MG63 (cell line): Measurements from ENCODE around the gene CIT. TPM values are rescaled to one million over a fixed set of nuclear protein-coding genes. Genes with fewer than 3 reads are reported as not detected.

Source experiments
- DNase-seq: peaks from one replicate; pipeline ENCODE4 v3.0.0-alpha.2; 2020
- H3K27me3 ChIP-seq: fragments of 250-450 bp; sonication (Bioruptor Pico); 2 replicates; pipeline ENCODE4 v1.5.1; 2020; ENCODE audit warnings: mild to moderate bottlenecking, moderate library complexity
- H3K36me3 ChIP-seq: fragments of 250-450 bp; sonication (Bioruptor Pico); 2 replicates; pipeline ENCODE4 v1.5.1; 2020; ENCODE audit warnings: mild to moderate bottlenecking, moderate library complexity
- H3K4me3 ChIP-seq: fragments of 250-450 bp; sonication (Bioruptor Pico); 2 replicates; pipeline ENCODE4 v1.5.1; 2020; ENCODE audit warnings: mild to moderate bottlenecking, moderate library complexity
- H3K9me3 ChIP-seq: fragments of 250-450 bp; sonication (Bioruptor Pico); 2 replicates; pipeline ENCODE4 v1.5.1; 2020; ENCODE audit warnings: mild to moderate bottlenecking, moderate library complexity
- total RNA-seq: library from RNA; depleted of rRNA; stranded (reverse); fragments of >200 nt; shearing (Covaris generic); gene quantifications from 2 replicates; pipeline ENCODE4 v1.2.3, GENCODE V29; 2014; ENCODE audit warnings: low replicate concordance

Gene CIT
- total RNA-seq, 1 experiment from 2014 or later, result 5.6 TPM

DNA sequence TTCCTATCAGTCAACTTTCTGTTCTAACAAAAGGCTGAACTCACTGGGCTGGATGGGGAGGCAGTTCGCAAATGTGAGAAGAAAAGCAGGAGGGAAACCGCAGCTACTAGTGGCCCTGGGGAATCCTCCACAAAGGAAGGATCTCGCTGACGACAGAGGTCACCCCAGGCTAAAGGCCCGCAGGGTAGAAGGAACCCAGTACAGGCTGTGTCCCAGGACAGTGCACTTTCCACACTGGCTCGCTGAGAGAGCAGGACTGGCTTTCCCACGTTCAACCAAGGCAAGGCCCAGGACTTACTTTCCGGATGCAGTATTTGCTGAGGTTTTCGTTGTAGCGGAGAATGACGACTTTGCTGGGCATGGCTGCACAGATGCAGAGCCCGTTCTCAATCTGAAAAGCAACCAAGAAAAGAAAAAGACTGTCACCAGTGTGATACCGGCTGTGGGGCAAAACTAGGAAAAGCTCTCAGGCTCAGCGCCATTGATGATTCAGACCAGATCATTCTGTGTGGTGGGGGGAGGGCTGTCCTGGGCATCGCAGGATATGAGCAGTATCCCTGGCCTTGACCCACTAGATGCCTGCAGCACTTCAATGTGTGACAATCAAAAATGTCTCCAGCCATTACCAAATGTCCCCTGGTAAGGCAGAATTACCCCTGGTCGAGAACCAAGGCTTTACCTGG lies 172.9 kb downstream of the CIT start:
- peak; percentile 71 for DNase-seq

GRCh38 chr12:119700078-119700477 lies 177.0 kb downstream of the CIT start:
- Histone ChIP-seq H3K4me3 (no peak overlapping the region), H3K36me3 (peaks cover 33% of the 10 kb centered on the region), H3K27me3 (no peaks in the 10 kb centered on the region), H3K9me3 (no peaks in the 10 kb centered on the region)
- DNase-seq, result no peak

More for the DNA sequence above, 172.9 kb downstream of the CIT start:
- Histone ChIP-seq H3K27me3 (no peaks in the 10 kb centered on the region), H3K4me3 (no peak overlapping the region), H3K36me3 (peaks cover 31% of the 10 kb centered on the region), H3K9me3 (no peaks in the 10 kb centered on the region)

DNA sequence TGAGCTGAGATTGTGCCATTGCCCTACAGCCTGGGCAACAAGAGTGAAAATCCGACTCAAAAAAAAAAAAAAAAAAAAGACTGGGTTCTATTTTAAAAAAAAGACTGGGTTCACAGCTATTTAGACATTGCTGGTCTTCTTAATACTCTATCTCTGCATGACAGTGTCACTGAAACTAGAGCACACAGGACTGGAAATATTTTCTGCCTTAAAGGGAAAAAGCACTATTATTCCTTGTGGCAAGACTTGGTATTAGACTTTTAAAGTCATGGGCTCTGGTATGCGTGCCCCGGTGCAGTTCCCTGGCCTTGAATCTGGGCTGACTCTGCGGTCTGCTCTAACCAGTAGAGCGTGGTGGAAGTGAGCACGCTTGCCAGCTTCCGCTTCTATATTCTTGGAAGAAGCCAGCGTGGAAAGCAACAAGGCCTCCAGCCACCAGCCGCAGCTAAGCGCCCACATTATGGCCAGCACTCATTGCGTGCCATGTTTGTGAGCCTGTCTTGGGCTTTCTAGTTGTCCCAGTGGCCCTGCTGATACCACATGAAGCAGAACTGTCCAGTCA lies 177.8 kb downstream of the CIT start:
- Histone ChIP-seq H3K36me3 (peaks cover 33% of the 10 kb centered on the region), H3K27me3 (no peaks in the 10 kb centered on the region), H3K9me3 (no peaks in the 10 kb centered on the region), H3K4me3 (no peak overlapping the region)
- peak; percentile 91 for DNase-seq

DNA sequence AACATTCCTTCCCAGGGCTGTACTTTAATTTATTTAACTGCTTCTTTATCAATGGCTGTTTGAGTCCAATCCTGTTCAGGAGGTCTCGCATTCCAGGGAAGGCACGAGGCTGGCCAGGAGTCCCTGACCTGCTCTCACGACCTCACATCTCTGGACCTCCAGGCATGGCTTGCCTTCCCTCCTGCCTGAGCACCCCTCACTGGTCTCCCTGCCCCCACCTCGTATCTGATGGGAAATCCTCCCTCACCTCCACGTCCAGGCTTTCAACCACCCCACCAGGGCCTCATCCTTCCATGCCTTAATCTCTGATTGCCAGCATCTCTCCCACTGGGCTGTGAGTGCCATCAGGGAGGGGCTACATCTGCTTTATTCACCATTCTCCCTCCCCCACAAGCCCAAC lies 180.2 kb downstream of the CIT start:
- H3K9me3 ChIP-seq, result no peaks in the 10 kb centered on the region

DNA sequence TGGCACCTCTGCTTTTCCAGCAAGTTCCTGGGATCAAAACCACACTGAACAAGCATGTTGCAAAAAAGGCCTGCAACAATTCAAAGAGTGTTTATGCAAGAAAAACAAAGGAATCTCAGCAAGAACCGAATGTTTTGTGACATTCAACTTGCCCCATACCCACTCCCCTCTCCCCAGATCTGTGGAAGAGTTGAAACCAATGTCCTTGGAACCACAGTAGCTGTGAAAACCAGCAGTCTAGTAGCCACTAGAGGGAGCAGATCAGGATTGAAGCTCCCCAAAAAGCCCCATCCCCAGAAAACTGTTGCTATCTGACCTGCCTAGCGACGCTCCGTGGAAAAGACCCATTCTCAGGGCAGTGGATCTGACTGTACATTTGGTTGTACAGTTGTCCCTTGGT lies 182.1 kb downstream of the CIT start:
- Histone ChIP-seq H3K36me3 (peaks cover 23% of the 10 kb centered on the region), H3K27me3 (no peaks in the 10 kb centered on the region), H3K9me3 (no peaks in the 10 kb centered on the region), H3K4me3 (no peak overlapping the region)
- no peak for DNase-seq

More for the DNA sequence above, 180.2 kb downstream of the CIT start:
- Histone ChIP-seq H3K27me3 (no peaks in the 10 kb centered on the region), H3K36me3 (peaks cover 29% of the 10 kb centered on the region), H3K4me3 (no peak overlapping the region)
- DNase-seq, result no peak

- no peak overlapping the region for H3K4me3 ChIP-seq
- H3K36me3 ChIP-seq, result peaks cover 19% of the 10 kb centered on the region
- no peaks in the 10 kb centered on the region for H3K27me3 ChIP-seq
- DNase-seq, result no peak
- H3K9me3 ChIP-seq, result no peaks in the 10 kb centered on the region
Observed at GRCh38 chr12:119694111-119694510, 183.0 kb downstream of the CIT start.

DNA sequence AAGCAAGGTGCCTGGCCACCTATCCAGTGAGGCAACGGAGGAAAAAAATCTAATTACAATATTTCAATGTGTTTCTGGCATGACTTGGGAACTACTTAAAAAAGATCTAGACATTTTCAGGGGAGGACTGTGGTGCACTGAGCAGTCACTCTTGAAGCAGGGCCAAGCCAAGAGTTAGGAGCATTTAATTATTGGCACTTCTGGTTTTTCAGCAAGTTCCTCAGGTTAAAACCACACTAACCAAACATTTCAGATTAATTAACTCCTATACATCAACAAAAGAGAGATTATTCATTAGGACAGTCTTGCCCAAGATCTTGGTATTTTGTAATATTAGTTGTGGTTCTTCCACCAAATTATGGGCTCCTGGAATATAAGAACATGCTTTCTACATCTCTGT lies 183.6 kb downstream of the CIT start:
- H3K9me3 ChIP-seq, result no peaks in the 10 kb centered on the region
- H3K4me3 ChIP-seq, result no peak overlapping the region
- H3K27me3 ChIP-seq, result no peaks in the 10 kb centered on the region
- peaks cover 19% of the 10 kb centered on the region for H3K36me3 ChIP-seq
- no peak for DNase-seq

DNA sequence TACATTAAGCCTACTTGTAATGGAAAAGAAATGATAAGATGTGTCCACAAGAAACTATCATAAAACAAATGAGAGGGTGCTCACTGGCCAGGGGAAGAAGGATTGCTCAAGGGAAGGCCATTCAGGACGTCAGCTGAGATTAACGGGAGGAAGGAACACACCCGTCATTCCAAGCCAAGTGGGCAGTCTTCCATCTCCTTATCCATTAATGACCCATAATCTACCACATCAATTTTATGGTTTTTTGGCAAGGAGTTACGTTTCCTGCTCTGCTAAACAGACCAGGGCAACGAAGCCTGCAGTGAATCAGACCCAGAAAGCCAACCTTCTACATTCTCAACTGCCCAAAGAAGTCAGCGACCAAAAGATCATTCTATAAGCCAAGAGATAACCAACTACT lies 184.1 kb downstream of the CIT start:
- Histone ChIP-seq H3K27me3 (no peaks in the 10 kb centered on the region), H3K9me3 (no peaks in the 10 kb centered on the region), H3K4me3 (no peak overlapping the region), H3K36me3 (peaks cover 17% of the 10 kb centered on the region)
- peak; percentile 87 for DNase-seq

DNA sequence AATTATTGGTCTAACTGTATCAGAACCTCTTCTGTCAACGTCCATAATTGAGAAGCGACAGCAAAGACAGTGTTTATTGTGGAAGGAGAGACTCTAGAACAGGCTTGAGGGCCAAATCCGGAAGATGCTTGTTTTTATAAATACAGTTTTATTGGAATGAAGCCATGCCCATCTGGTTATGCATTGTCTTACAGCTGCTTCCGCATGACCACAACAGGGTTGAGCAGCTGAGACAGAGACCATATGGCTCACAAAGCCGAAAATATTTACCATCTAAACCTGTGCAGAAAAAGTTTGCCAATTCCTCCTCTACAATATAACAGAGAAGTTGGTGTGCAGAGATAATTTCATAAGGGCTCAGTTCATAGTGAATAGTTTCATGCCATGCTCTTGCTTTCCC lies 184.7 kb downstream of the CIT start:
- Histone ChIP-seq H3K4me3 (no peak overlapping the region), H3K9me3 (no peaks in the 10 kb centered on the region), H3K36me3 (peaks cover 11% of the 10 kb centered on the region), H3K27me3 (no peaks in the 10 kb centered on the region)
- DNase-seq, result no peak

DNA sequence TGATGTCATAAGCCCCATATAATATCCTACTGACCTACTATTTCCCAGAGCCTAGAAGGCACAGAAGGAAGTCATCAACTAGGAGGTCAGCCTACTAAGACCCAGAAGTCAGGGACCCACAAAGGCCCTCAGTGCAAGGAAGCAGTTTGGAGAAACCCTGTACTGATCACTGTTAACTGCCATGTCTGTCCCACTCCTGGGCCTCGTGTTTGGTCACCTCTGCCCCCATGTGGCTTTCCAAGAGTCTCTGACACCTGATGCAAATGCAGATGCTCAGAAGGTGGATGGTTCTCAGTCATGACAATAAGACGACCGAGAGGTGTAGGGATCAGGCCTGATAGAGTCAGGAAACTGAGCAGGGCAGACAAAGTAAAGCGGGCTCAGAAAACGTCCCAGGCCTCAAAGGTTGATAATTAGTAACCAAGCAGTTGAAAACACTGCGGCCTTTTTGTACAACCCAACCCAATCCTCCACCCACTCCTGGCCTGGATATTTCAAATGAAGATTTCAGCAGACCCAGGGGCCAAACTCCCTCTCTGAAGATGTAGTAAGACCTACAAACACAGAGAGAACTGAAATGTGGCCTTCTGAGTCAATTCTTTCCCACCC lies 185.8 kb downstream of the CIT start:
- DNase-seq, result no peak
- Histone ChIP-seq H3K4me3 (no peak overlapping the region), H3K9me3 (no peaks in the 10 kb centered on the region), H3K36me3 (peaks cover 5% of the 10 kb centered on the region; the same call in 1 of the 2 replicates), H3K27me3 (no peaks in the 10 kb centered on the region)

DNA sequence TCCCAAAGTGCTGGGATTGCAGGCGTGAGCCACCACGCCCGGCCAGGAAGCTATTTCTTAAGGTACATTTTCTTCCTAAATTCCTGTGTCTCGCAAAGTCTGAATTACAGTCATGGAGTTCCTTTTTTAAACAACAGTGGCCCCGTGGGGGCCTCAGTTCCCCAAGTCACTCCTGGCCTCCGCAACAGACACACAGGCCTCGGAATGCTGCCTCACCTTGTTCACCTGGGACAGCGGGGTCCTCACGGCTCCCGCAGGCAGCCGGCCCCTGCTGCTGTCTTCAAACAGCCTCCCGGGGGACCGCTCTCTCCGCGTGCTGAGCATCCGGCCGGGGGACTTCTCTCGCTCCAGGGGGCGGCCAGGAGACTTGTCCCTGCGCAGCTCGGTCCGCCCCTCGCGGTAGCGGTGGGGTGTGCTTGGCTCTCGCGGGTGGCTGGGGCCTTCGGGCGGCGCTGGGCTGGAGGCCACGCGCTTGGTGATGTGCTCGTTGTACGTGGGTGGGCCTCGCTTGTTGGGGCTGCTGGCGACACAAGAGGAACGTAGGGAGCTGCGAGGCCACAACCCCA lies 187.1 kb downstream of the CIT start:
- DNase-seq, result no peak
- peaks cover 5% of the 10 kb centered on the region; the same call in 1 of the 2 replicates for H3K36me3 ChIP-seq
- H3K4me3 ChIP-seq, result no peak overlapping the region
- no peaks in the 10 kb centered on the region for H3K27me3 ChIP-seq
- H3K9me3 ChIP-seq, result no peaks in the 10 kb centered on the region

GRCh38 chr12:119687879-119688278 lies 189.2 kb downstream of the CIT start:
- Histone ChIP-seq H3K4me3 (no peak overlapping the region), H3K27me3 (no peaks in the 10 kb centered on the region), H3K9me3 (no peaks in the 10 kb centered on the region), H3K36me3 (peaks cover 5% of the 10 kb centered on the region; the same call in 1 of the 2 replicates)
- DNase-seq, result no peak

- Histone ChIP-seq H3K9me3 (no peaks in the 10 kb centered on the region), H3K27me3 (no peaks in the 10 kb centered on the region), H3K36me3 (peaks cover 5% of the 10 kb centered on the region; the same call in 1 of the 2 replicates), H3K4me3 (no peak overlapping the region)
- DNase-seq, result no peak
Observed at GRCh38 chr12:119687406-119687805, 189.7 kb downstream of the CIT start.

GRCh38 chr12:119686776-119687175 lies 190.3 kb downstream of the CIT start:
- no peaks in the 10 kb centered on the region for H3K27me3 ChIP-seq
- peaks cover 2% of the 10 kb centered on the region; the same call in 1 of the 2 replicates for H3K36me3 ChIP-seq
- no peak for DNase-seq
- no peaks in the 10 kb centered on the region for H3K9me3 ChIP-seq
- H3K4me3 ChIP-seq, result no peak overlapping the region

- H3K4me3 ChIP-seq, result no peak overlapping the region
- H3K9me3 ChIP-seq, result no peaks in the 10 kb centered on the region
- H3K27me3 ChIP-seq, result no peaks in the 10 kb centered on the region
- DNase-seq, result no peak
- H3K36me3 ChIP-seq, result no peaks in the 10 kb centered on the region; the same call in 1 of the 2 replicates
Observed at GRCh38 chr12:119686355-119686754, 190.8 kb downstream of the CIT start.

DNA sequence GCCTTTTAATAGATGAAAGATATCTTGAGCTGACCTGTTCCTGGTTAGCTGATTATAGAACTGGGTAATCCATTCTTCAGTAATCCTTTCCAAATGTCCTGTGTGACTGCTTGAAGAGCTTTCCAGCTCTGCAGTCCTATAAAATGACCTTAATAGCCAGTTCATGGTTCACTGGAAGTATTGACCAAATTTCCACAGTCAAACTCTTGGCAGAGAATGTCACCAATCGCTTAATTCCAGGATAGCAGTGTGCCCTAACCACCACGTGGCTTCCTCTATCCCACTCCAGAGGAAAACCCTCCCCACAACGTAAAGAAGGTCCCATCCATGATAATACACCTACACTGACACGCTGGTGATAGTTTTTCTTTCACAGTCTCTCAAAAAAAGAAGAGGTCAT lies 191.7 kb downstream of the CIT start:
- Histone ChIP-seq H3K9me3 (no peaks in the 10 kb centered on the region), H3K36me3 (peaks cover 8% of the 10 kb centered on the region), H3K4me3 (no peak overlapping the region), H3K27me3 (no peaks in the 10 kb centered on the region)
- DNase-seq, result no peak

DNA sequence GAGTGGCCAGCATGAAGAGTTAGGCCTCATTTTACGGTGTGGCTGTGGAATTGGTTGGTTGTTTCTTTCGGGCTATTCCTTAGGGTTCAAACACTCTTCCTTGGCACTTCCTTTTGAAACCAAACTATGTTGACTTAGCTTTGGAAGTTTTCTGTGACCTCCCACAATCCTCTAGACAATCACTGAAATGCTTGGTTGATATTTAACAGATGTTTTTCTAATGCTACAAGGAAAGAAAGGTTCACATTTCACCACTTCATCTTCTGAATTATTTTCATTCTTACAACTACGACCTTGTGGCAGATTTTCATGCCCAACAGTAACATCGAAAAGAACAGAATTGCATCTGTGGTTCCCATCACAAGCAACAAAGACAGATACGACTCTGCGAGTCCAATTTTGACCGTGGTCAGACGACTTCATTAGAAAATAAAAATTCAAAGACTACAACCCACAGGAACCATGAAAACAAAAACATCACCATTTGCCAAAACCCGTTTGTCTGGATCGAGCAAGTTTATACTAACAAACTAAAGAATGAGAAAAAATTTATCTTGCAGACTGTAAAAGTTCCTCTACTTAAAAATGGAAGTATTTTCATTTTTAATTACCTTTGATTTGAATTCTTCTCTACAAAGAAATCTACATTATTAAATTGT lies 192.3 kb downstream of the CIT start:
- peaks cover 14% of the 10 kb centered on the region for H3K36me3 ChIP-seq
- DNase-seq, result no peak
- H3K27me3 ChIP-seq, result no peaks in the 10 kb centered on the region
- H3K9me3 ChIP-seq, result no peaks in the 10 kb centered on the region
- H3K4me3 ChIP-seq, result no peak overlapping the region
